ENCODE results near the gene COL23A1.
A peak's percentile ranks its signal among the peaks of the same experiment; 100 is the strongest.

Gene COL23A1

DNA sequence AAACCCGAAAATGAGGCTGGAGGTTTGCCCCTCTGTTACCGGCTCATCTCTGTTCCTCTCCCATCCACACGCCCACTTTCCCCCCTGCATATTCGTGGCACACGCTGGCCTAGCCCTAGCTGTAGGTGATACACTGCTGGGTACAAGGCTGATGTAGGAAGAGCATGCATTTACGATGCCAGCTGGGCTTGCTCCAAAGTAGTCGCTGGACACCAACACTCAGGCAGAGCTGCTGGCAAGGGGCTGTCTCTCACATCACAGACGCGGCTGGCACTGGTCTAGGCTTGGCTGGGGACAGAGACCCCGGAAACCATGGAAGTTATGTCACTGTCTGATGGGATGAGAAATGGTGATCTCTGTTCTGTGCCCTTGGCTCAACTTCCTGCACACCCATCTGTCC is 347.8 kb downstream of the COL23A1 start:
- Histone ChIP-seq H2BK15ac (ENCODE audit: low read length) (no peak overlapping the region), H3K9ac (ENCODE audit: low read depth, low read length, poor library complexity) (no peak overlapping the region), H3K4me3 (ENCODE audit: low read length in 2 of 2) (peak overlapping the region in 1 of 2 donors; percentile 43), H3K27me3 (ENCODE audit: control insufficient read depth in 3 of 3, insufficient read depth in 3 of 3, low read depth in 1 of 3, low read length in 3 of 3) (no peaks in the 10 kb centered on the region), H3K9me3 (replicated peaks in 1 of 2; ENCODE audit: control insufficient read depth in 2 of 2, insufficient read depth in 1 of 2, low read depth in 1 of 2, low read length in 2 of 2) (no peaks in the 10 kb centered on the region), H3K79me1 (ENCODE audit: low read depth, low read length) (no peaks in the 10 kb centered on the region), H3K4ac (ENCODE audit: low read length) (no peak overlapping the region), H3K4me2 (ENCODE audit: insufficient read depth, low read length, poor library complexity, severe bottlenecking) (no peak overlapping the region), H2AFZ (ENCODE audit: low read length) (no peak overlapping the region), H3K27ac (replicated peaks; ENCODE audit: low read length) (no peak overlapping the region), H2BK120ac (ENCODE audit: low read depth, low read length) (no peak overlapping the region), H2BK5ac (ENCODE audit: low read length) (peak overlapping the region; percentile 39), H3K14ac (ENCODE audit: low read length) (peak overlapping the region; percentile 89), H2BK12ac (ENCODE audit: low read length) (no peak overlapping the region), H3K4me1 (ENCODE audit: control insufficient read depth in 2 of 2, insufficient read depth in 1 of 2, low read depth in 1 of 2, low read length in 2 of 2) (peaks cover 4 to 8% of the 10 kb centered on the region in 2 donors), H4K8ac (ENCODE audit: low read depth, low read length) (peak overlapping the region; percentile 56), H2AK5ac (ENCODE audit: low read depth, low read length) (no peak overlapping the region), H3K23ac (ENCODE audit: low read depth, low read length, poor library complexity) (peak overlapping the region; percentile 5), H4K91ac (ENCODE audit: low read depth, low read length, poor library complexity) (no peak overlapping the region), H3K36me3 (replicated peaks in 1 of 2; ENCODE audit: control insufficient read depth in 2 of 2, insufficient read depth in 2 of 2, low read length in 2 of 2) (no peaks in the 10 kb centered on the region), H3K18ac (ENCODE audit: low read length) (peak overlapping the region; percentile 5)
- no CpG with 5 or more reads among the region's 10 CpGs for WGBS, 2 donors (ENCODE audit: extremely low coverage in 2 of 2, insufficient read length in 2 of 2, insufficient replicate concordance in 1 of 2)
- no peak for DNase-seq (ENCODE audit: low spot score)

GRCh38 chr5:178241688-178242231 is 348.4 kb downstream of the COL23A1 start:
- H3K14ac ChIP-seq (ENCODE audit: low read length), result peak overlapping the region; percentile 89
- peaks cover 4 to 8% of the 10 kb centered on the region in 2 donors for H3K4me1 ChIP-seq (ENCODE audit: control insufficient read depth in 2 of 2, insufficient read depth in 1 of 2, low read depth in 1 of 2, low read length in 2 of 2)
- WGBS, 2 donors (ENCODE audit: extremely low coverage in 2 of 2, insufficient read length in 2 of 2, insufficient replicate concordance in 1 of 2), result no CpG with 5 or more reads among the region's 15 CpGs

GRCh38 chr5:178241231-178241663 is 348.9 kb downstream of the COL23A1 start:
- Histone ChIP-seq H2BK5ac (ENCODE audit: low read length) (no peak overlapping the region), H3K4me3 (ENCODE audit: low read length in 2 of 2) (no peak overlapping the region), H2AK5ac (ENCODE audit: low read depth, low read length) (peak overlapping the region; percentile 56), H2BK120ac (ENCODE audit: low read depth, low read length) (no peak overlapping the region), H3K79me1 (ENCODE audit: low read depth, low read length) (no peaks in the 10 kb centered on the region), H3K4ac (ENCODE audit: low read length) (no peak overlapping the region), H4K91ac (ENCODE audit: low read depth, low read length, poor library complexity) (no peak overlapping the region), H3K9me3 (replicated peaks in 1 of 2; ENCODE audit: control insufficient read depth in 2 of 2, insufficient read depth in 1 of 2, low read depth in 1 of 2, low read length in 2 of 2) (no peaks in the 10 kb centered on the region), H3K36me3 (replicated peaks in 1 of 2; ENCODE audit: control insufficient read depth in 2 of 2, insufficient read depth in 2 of 2, low read length in 2 of 2) (no peaks in the 10 kb centered on the region), H3K27ac (replicated peaks; ENCODE audit: low read length) (no peak overlapping the region), H4K8ac (ENCODE audit: low read depth, low read length) (peak overlapping the region; percentile 23), H3K14ac (ENCODE audit: low read length) (no peak overlapping the region), H3K23ac (ENCODE audit: low read depth, low read length, poor library complexity) (peak overlapping the region; percentile 37), H3K4me1 (ENCODE audit: control insufficient read depth in 2 of 2, insufficient read depth in 1 of 2, low read depth in 1 of 2, low read length in 2 of 2) (peaks cover 4 to 8% of the 10 kb centered on the region in 2 donors), H3K27me3 (ENCODE audit: control insufficient read depth in 3 of 3, insufficient read depth in 3 of 3, low read depth in 1 of 3, low read length in 3 of 3) (no peaks in the 10 kb centered on the region), H2BK12ac (ENCODE audit: low read length) (peak overlapping the region; percentile 67), H3K18ac (ENCODE audit: low read length) (peak overlapping the region; percentile 22), H3K9ac (ENCODE audit: low read depth, low read length, poor library complexity) (peak overlapping the region; percentile 38), H3K4me2 (ENCODE audit: insufficient read depth, low read length, poor library complexity, severe bottlenecking) (no peak overlapping the region), H2BK15ac (ENCODE audit: low read length) (no peak overlapping the region), H2AFZ (ENCODE audit: low read length) (no peak overlapping the region)
- DNase-seq (ENCODE audit: low spot score), result no peak
- no CpG with 5 or more reads among the region's 8 CpGs for WGBS, 2 donors (ENCODE audit: extremely low coverage in 2 of 2, insufficient read length in 2 of 2, insufficient replicate concordance in 1 of 2)

More at GRCh38 chr5:178241688-178242231, 348.4 kb downstream of the COL23A1 start:
- Histone ChIP-seq H3K79me1 (ENCODE audit: low read depth, low read length) (no peaks in the 10 kb centered on the region), H3K9me3 (replicated peaks in 1 of 2; ENCODE audit: control insufficient read depth in 2 of 2, insufficient read depth in 1 of 2, low read depth in 1 of 2, low read length in 2 of 2) (no peaks in the 10 kb centered on the region), H4K91ac (ENCODE audit: low read depth, low read length, poor library complexity) (no peak overlapping the region), H2BK12ac (ENCODE audit: low read length) (peak overlapping the region; percentile 73), H2AFZ (ENCODE audit: low read length) (no peak overlapping the region), H2BK120ac (ENCODE audit: low read depth, low read length) (no peak overlapping the region), H3K23ac (ENCODE audit: low read depth, low read length, poor library complexity) (peak overlapping the region; percentile 48), H3K36me3 (replicated peaks in 1 of 2; ENCODE audit: control insufficient read depth in 2 of 2, insufficient read depth in 2 of 2, low read length in 2 of 2) (no peaks in the 10 kb centered on the region), H2AK5ac (ENCODE audit: low read depth, low read length) (peak overlapping the region; percentile 74), H3K9ac (ENCODE audit: low read depth, low read length, poor library complexity) (no peak overlapping the region), H3K4ac (ENCODE audit: low read length) (no peak overlapping the region), H4K8ac (ENCODE audit: low read depth, low read length) (no peak overlapping the region), H3K4me2 (ENCODE audit: insufficient read depth, low read length, poor library complexity, severe bottlenecking) (no peak overlapping the region), H3K4me3 (ENCODE audit: low read length in 2 of 2) (no peak overlapping the region), H2BK5ac (ENCODE audit: low read length) (peak overlapping the region; percentile 39), H3K27ac (replicated peaks; ENCODE audit: low read length) (no peak overlapping the region), H3K18ac (ENCODE audit: low read length) (peak overlapping the region; percentile 76), H2BK15ac (ENCODE audit: low read length) (peak overlapping the region; percentile 67), H3K27me3 (ENCODE audit: control insufficient read depth in 3 of 3, insufficient read depth in 3 of 3, low read depth in 1 of 3, low read length in 3 of 3) (no peaks in the 10 kb centered on the region)
- no peak for DNase-seq (ENCODE audit: low spot score)

DNA sequence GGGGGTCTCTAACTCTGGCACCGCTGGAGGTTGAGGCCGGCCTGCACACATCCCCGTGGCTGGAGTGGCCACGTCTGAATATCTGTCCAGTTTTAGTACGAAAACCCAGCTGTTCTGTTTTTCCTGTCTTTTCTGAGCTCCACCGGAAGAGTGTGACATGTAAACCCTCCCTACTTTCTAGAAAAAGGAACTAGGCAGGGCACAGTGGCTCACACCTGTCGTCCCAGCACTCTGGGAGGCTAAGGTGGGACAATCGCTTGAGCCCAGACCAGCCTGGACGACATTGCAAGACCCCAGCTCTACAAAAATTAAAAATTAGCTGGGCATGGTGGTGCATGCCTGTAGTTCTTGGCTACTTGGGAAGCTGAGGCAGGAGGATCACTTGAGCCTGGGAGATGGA is 349.4 kb downstream of the COL23A1 start:
- H3K9me3 ChIP-seq (replicated peaks in 1 of 2; ENCODE audit: control insufficient read depth in 2 of 2, insufficient read depth in 1 of 2, low read depth in 1 of 2, low read length in 2 of 2), result no peaks in the 10 kb centered on the region
- no peak overlapping the region for H3K18ac ChIP-seq (ENCODE audit: low read length)
- no peaks in the 10 kb centered on the region for H3K36me3 ChIP-seq (replicated peaks in 1 of 2; ENCODE audit: control insufficient read depth in 2 of 2, insufficient read depth in 2 of 2, low read length in 2 of 2)
- no peak overlapping the region for H3K9ac ChIP-seq (ENCODE audit: low read depth, low read length, poor library complexity)
- no peak overlapping the region for H2BK12ac ChIP-seq (ENCODE audit: low read length)
- peaks cover 4 to 8% of the 10 kb centered on the region in 2 donors for H3K4me1 ChIP-seq (ENCODE audit: control insufficient read depth in 2 of 2, insufficient read depth in 1 of 2, low read depth in 1 of 2, low read length in 2 of 2)
- H2BK120ac ChIP-seq (ENCODE audit: low read depth, low read length), result no peak overlapping the region
- H3K27me3 ChIP-seq (ENCODE audit: control insufficient read depth in 3 of 3, insufficient read depth in 3 of 3, low read depth in 1 of 3, low read length in 3 of 3), result no peaks in the 10 kb centered on the region
- no peak overlapping the region for H2AFZ ChIP-seq (ENCODE audit: low read length)
- H4K8ac ChIP-seq (ENCODE audit: low read depth, low read length), result no peak overlapping the region
- no peak overlapping the region for H3K4ac ChIP-seq (ENCODE audit: low read length)
- no peak for DNase-seq (ENCODE audit: low spot score)
- H3K23ac ChIP-seq (ENCODE audit: low read depth, low read length, poor library complexity), result no peak overlapping the region
- no CpG with 5 or more reads among the region's 9 CpGs for WGBS, 2 donors (ENCODE audit: extremely low coverage in 2 of 2, insufficient read length in 2 of 2, insufficient replicate concordance in 1 of 2)
- H2AK5ac ChIP-seq (ENCODE audit: low read depth, low read length), result no peak overlapping the region
- no peaks in the 10 kb centered on the region for H3K79me1 ChIP-seq (ENCODE audit: low read depth, low read length)
- H2BK5ac ChIP-seq (ENCODE audit: low read length), result no peak overlapping the region
- H3K14ac ChIP-seq (ENCODE audit: low read length), result no peak overlapping the region
- no peak overlapping the region for H2BK15ac ChIP-seq (ENCODE audit: low read length)
- no peak overlapping the region for H3K4me2 ChIP-seq (ENCODE audit: insufficient read depth, low read length, poor library complexity, severe bottlenecking)
- H3K27ac ChIP-seq (replicated peaks; ENCODE audit: low read length), result no peak overlapping the region
- no peak overlapping the region for H4K91ac ChIP-seq (ENCODE audit: low read depth, low read length, poor library complexity)
- H3K4me3 ChIP-seq (ENCODE audit: low read length in 2 of 2), result no peak overlapping the region

Measured in neuronal stem cell (in vitro differentiated cells).